Measurements from ENCODE around the gene NAMPT. TPM values are rescaled to one million over a fixed set of nuclear protein-coding genes. Genes with fewer than 3 reads are reported as not detected.

The NAMPT gene
- total RNA-seq, 4 donors from 2014 or later = 274 to 823 (median 604) TPM

GRCh38 chr7:106236065-106236464 is 48.7 kb downstream of the NAMPT start:
- intact Hi-C loops (cut with DNase I) = no loop called here
- no peak for DNase-seq
- 69 to 76% methylated on average over 5 of the region's 5 CpGs for WGBS, 2 donors

GRCh38 chr7:106234425-106234824 is 50.4 kb downstream of the NAMPT start:
- Histone ChIP-seq H3K36me3 (no peaks in the 10 kb centered on the region), H3K4me1 (no peaks in the 10 kb centered on the region), H3K9me3 (no peaks in the 10 kb centered on the region), H3K27ac (no peak overlapping the region), H3K27me3 (no peaks in the 10 kb centered on the region), H3K4me3 (no peak overlapping the region)
- intact Hi-C loops (cut with DNase I) = no loop called here
- TF ChIP-seq POLR2A (IDR thresholded peaks at IDR 0.05) (no peak), CTCF (IDR thresholded peaks at IDR 0.05) (no peak)
- 86 to 89% methylated on average over 1 of the region's 1 CpG for WGBS, 2 donors
- no peak for DNase-seq

More at GRCh38 chr7:106236065-106236464, 48.7 kb downstream of the NAMPT start:
- no peaks in the 10 kb centered on the region for H3K36me3 ChIP-seq
- H3K4me3 ChIP-seq = no peak overlapping the region
- TF ChIP-seq CTCF (IDR thresholded peaks at IDR 0.05) (no peak), POLR2A (IDR thresholded peaks at IDR 0.05) (no peak)
- H3K4me1 ChIP-seq = no peaks in the 10 kb centered on the region
- peak overlapping the region in 1 of 4 donors; percentile 26 for H3K27ac ChIP-seq
- no peaks in the 10 kb centered on the region for H3K9me3 ChIP-seq
- H3K27me3 ChIP-seq = no peaks in the 10 kb centered on the region

DNA sequence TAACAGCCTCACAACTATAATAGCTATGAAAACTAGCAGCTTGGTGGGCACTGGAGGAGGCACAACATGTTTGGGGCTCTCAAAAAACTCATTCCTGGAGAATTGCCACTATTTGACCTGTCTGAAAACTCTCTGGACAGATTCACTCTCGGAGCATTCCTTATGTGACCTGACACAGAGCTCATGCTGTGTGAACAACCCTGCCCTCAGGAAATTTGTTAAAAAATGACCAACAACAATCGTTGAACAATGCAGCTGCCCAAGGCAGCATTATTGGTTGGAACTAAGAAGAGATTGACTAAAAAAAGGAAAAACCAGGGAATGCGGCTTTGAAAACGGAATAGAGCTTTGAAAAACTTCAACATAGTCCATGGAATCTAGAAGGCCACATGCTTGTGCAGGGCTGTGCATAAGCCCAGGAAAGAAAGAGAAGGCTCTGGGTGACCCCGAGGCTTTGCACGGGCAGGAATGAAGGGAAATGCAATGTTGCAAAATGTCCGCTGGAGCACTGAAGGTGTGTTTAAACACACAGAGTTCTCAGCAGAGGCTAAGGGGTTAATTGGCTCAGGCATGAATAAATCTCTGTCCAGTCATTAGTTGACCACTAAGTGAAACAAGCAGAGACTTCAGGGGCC is 52.8 kb downstream of the NAMPT start:
- H3K36me3 ChIP-seq = no peaks in the 10 kb centered on the region
- TF ChIP-seq CTCF (IDR thresholded peaks at IDR 0.05) = no peak
- no peak for TF ChIP-seq POLR2A (IDR thresholded peaks at IDR 0.05)

DNA sequence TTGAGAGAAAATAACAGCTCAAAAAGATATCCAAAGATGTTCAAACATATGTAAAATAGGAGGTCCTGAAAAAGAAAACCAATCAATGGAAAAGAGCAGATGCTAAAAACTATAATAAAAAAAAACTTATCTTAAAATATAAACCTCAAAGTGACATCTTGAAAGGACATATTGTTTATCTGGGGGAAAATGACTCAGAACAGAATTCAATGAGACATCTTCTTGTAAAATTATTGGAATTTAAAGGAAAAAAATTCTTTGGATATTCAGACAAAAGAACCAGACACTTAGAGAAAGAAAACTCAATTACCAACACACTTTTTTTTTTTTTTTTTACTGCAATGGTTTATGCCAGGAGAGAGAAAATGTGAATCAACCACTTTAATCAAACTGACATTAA is 58.9 kb downstream of the NAMPT start:
- H3K4me3 ChIP-seq = no peak overlapping the region
- H3K4me1 ChIP-seq = peaks cover 0 to 13% (median 0%) of the 10 kb centered on the region in 3 donors
- no peaks in the 10 kb centered on the region for H3K27me3 ChIP-seq
- TF ChIP-seq POLR2A (IDR thresholded peaks at IDR 0.05) (no peak), CTCF (IDR thresholded peaks at IDR 0.05) (no peak)
- no peak for DNase-seq
- H3K36me3 ChIP-seq = no peaks in the 10 kb centered on the region
- H3K27ac ChIP-seq = no peak overlapping the region
- intact Hi-C loops (cut with DNase I) = no loop called here
- no peaks in the 10 kb centered on the region for H3K9me3 ChIP-seq

More for the DNA sequence above, 52.8 kb downstream of the NAMPT start:
- no peaks in the 10 kb centered on the region for H3K27me3 ChIP-seq
- WGBS, 2 donors = 84 to 86% methylated on average over 6 to 7 of the region's 7 CpGs
- no peak overlapping the region for H3K27ac ChIP-seq
- no peak for DNase-seq
- intact Hi-C loops (cut with DNase I) = no loop called here
- no peak overlapping the region for H3K4me3 ChIP-seq
- no peaks in the 10 kb centered on the region for H3K9me3 ChIP-seq
- H3K4me1 ChIP-seq = no peaks in the 10 kb centered on the region

GRCh38 chr7:106224797-106225196 is 60.0 kb downstream of the NAMPT start:
- H3K4me1 ChIP-seq = peaks cover 0 to 22% (median 0%) of the 10 kb centered on the region in 3 donors

More at GRCh38 chr7:106224797-106225196, 60.0 kb downstream of the NAMPT start:
- DNase-seq = no peak
- Histone ChIP-seq H3K27ac (no peak overlapping the region), H3K9me3 (no peaks in the 10 kb centered on the region), H3K4me3 (no peak overlapping the region), H3K36me3 (no peaks in the 10 kb centered on the region), H3K27me3 (no peaks in the 10 kb centered on the region)
- 63 to 65% methylated on average over 4 to 6 of the region's 6 CpGs for WGBS, 2 donors
- TF ChIP-seq CTCF (IDR thresholded peaks at IDR 0.05) (no peak), POLR2A (IDR thresholded peaks at IDR 0.05) (no peak)
- intact Hi-C loops (cut with DNase I) = no loop called here

All from esophagus squamous epithelium (tissue), 5 donors.